Cardiac septum (tissue), 1 donor: ENCODE data around the gene ATP6V1F. TPM values are rescaled to one million over a fixed set of nuclear protein-coding genes. Genes with fewer than 3 reads are reported as not detected.

Source experiments
- DNase-seq: peaks from one replicate; pipeline ENCODE4 v3.0.0-alpha.2; 2020; ENCODE audit warnings: low spot score
- intact Hi-C: fragments of 100-400 bp; cut with DNase I; formaldehyde crosslinking; loops from one replicate; pipeline ENCODE4 v1.14.0; 2022
- total RNA-seq: library from RNA; stranded (reverse); fragmentation: NEBNext Ultra II Directional; extraction: Animal tissue kit (Norgen Biotek cat#: 25700); gene quantifications from one replicate; pipeline ENCODE4 v1.2.1, GENCODE V29; 2021
- donor health status: DM: no; HTN: no; CAD: no.

ATP6V1F gene
- total RNA-seq, 1 donor from 2014 or later, result 80.0 TPM

DNA sequence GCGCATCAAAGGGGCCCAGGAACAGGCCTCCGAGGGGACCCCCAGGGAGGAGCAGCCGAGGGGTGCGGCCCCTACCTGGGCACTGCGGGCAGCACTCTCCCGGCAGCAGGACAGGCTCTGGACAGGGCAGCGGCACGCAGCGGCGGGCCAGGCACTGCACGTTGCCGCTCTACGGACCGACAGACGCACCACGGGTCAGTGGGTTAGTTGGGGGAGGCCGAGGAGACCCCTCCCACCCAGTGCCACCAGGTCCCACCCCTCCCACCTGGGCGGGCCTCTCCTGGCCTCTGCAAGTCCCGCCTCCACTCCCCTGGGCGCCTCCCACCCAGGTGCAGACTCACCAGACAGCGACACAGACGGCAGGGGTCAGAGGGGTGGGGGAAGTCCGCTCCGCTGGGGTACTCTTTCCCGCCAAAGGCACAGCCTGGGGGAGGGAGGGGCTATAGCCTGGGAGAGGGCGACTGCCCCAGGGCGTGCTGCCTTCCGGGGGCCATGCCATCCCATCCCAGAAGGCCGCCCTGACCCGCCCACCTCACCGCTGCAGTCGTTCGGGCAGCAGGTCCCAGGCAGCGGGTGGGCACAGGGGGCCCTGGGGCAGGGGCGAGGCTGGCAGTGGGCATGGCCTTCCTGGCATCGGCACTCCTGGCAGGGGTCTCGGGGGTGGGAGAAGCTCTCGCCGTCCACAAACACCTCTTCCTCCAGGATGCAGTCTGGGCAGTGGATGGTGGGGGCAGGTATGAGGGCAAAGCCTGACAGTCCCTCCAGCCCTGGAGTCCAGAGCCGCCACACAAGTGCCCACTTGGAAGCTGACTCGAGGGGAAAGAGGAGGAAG, 28.7 kb downstream of the ATP6V1F start:
- no peak for DNase-seq
- intact Hi-C loops, result no loop called here

DNA sequence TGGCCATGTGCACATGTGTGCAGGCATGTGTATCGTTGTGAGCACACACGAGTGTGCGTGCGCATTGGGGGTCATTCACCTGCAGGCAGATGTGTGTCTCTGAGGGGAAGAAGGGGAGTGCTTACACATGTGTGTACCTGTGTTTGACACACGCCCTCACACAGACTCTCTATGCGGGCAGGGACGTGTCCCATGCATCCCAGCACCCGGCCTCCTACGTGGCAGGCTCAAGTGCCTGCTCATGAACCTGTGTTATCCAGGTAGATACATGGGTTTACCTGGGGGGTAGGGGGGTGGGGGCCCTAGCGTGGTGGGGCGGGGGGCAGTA, 29.2 kb downstream of the ATP6V1F start:
- intact Hi-C loops, result no loop called here
- no peak for DNase-seq

DNA sequence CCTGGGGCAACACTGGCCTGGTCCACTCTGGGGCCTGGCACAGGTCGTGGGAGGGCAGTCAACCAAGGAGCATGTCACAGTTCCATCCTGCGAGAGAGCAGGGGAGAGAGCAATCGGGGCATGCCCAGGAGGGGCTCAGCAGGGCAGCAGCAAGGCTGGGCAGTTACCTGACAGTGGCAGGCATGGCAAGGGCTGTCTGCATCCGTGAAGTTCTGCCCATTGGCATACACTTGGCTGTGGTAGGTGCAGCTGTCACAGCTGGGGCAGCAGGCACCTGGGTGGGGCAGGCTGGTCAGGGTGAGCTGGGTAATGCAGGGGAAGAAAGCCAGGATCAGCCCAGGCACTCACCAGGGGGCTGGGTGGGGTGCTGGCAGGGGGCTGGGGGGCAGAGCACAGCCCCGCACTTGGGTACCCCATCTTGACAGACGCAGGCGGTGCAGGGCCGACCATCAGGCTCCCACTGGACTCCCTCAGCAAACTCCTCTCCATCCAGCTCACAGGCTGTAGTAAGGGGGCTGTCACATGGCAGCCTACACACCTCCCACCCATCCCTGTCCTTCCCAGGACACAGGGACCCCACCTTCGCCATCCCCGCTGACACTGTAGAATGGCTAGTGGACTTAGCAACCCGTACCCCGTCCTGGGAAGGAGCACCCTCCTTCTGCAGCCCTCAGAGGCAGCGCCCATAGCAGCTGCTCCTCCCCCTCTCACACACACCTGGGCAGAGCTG, 30.0 kb downstream of the ATP6V1F start:
- no peak for DNase-seq
- intact Hi-C loops, result no loop called here

DNA sequence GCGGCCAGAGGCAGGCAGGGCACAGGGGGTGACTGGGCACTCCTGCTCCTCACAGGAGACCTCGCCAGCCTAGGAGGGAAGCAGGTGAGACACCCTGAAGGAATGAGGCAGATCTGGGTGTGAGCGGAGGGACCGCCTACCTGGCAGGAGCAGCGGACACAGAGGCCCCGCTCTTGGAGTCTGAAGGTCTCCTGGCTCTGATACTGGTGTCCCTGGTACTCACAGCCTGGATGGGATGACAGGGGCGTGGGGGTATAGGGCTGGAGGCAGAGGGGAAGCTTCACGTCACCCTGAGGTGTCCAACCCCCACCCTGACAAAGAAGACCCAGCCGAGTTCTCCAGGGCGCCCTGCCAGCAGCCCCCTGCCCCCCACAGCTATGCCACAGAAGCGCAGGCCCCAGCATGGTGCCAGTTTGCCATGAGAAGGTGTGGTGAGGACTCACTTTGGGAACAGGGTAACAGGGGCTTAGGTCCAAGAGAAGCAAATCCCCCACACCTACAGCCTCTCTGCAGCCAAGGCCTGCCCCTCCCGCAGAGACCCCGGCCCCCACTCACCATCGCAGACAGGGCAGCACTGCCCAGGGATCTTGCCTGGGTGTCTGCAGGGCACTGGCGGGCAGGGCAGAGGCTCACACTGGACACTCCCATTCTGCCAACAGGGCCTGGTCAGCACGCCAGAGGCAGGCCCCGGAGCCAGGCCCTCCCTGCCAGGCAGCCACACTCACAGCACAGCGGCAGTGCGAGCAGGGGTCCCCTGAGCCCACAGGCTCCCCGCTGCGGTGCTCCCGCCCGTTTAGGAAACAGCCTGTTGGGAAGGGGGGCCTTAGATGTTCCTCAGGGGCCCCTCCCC, 30.8 kb downstream of the ATP6V1F start:
- intact Hi-C loops, result no loop called here
- DNase-seq, result no peak

DNA sequence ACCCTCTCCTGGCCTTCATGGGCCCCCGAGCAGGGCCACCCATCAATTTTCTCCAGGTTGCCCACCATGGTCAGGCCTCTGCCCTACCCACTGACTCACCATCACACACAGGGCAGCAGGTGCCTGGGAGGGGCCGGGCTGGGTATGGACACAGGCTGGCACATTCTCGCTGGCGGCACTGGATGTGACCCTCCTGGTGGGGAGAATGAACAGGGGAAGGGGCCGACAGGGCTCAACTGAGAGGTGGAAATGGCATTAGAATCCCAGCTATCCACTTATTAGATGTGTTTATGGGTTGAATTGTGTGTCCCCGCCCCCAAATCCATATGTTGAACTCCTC, 31.4 kb downstream of the ATP6V1F start:
- intact Hi-C loops, result no loop called here
- DNase-seq, result no peak

DNA sequence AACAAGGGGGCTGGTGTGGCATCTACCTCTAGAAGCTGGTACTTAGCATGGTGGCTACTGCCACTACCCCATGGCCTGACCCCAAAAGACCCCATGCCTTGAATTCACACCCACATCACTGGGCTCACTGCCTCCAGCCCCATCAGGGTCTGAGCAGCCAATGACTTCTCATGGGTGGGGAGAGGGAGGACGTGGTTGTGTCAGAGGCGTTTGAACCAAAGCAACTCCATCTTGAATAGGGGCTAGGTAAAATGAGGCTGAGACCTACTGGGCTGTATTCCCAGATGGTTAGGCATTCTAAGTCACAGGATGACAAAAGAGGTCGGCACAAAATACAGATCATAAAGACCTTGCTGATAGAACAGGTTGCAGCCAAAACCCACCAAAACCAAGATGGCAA, 32.7 kb downstream of the ATP6V1F start:
- no peak for DNase-seq

DNA sequence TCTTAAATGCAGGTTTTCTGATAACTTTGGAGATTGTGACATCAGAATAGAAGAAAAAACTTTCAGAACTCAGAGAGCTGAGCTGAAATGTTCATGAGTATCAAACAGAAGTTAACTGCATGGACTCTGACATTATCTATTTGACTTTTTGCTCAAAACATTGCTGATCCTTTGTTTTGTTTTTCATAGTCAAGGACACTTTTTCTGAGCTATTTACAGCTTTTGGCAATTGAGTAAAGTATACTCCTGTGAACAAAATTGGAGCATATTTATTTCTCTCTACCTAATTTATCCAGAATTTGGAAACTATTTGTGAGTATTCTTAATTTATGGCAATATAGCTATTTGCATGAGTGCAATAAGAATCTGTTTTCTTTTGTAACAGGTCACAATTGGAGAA, 36.7 kb downstream of the ATP6V1F start:
- intact Hi-C loops, result no loop called here
- no peak for DNase-seq

More for the DNA sequence above, 32.7 kb downstream of the ATP6V1F start:
- intact Hi-C loops, result no loop called here

DNA sequence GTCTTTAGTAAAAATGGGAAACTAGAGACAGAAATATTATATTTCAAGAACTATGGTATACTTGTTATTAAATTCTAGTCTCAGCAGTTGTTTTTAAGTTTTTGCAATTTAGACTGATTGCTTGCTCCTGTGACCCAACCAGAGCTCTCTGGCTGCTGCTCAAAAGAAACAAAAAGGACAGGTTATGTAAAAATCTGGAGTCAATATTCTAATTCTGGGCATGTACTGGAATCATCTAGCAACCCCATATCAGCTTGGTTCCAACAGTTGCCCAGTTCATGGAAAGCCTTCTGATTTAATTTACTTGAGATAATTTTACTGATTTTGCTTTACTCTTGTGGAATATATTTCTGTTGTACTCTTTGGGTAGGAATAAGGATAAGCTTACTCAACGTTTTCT, 37.6 kb downstream of the ATP6V1F start:
- intact Hi-C loops, result no loop called here
- DNase-seq, result no peak

DNA sequence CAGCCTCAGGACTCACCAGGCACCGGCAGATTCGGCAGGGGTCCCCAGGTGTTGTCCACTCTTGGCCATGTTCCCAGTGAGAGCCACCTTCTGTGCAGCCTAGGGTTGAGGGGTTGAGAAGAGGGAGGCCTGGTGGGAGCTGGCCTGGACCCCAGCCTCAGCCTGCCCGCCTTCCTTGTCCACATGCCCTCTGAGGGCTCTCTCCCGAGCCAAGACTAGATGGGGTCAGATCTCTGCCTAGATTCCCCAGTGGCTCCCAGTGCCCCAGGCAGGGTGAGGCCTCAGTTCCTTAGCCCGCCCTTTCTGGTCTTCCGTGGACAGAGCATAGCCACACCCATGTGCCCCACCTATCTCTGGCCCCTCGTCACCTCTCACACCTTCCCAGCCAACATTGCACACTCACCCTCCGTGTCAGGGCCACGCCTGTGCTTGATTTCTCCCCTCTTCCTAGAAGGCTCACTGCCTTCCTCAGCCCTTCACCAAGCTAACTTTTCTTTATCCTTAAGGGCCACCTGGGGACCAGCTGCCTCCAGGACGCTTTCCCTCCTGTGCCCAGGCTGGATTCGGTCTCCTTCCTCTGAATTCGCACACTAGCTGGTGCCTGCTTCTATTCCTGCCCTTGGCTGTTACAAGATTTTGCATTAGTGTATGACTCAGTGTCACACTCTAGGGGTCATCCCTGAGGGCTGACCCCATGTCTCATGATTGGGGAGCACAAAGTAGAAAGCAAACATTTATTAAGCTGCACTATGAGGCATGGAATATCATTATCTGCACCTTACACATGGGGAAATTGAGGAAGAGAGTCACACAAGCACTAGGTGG, 40.3 kb downstream of the ATP6V1F start:
- DNase-seq, result no peak
- intact Hi-C loops, result no loop called here

DNA sequence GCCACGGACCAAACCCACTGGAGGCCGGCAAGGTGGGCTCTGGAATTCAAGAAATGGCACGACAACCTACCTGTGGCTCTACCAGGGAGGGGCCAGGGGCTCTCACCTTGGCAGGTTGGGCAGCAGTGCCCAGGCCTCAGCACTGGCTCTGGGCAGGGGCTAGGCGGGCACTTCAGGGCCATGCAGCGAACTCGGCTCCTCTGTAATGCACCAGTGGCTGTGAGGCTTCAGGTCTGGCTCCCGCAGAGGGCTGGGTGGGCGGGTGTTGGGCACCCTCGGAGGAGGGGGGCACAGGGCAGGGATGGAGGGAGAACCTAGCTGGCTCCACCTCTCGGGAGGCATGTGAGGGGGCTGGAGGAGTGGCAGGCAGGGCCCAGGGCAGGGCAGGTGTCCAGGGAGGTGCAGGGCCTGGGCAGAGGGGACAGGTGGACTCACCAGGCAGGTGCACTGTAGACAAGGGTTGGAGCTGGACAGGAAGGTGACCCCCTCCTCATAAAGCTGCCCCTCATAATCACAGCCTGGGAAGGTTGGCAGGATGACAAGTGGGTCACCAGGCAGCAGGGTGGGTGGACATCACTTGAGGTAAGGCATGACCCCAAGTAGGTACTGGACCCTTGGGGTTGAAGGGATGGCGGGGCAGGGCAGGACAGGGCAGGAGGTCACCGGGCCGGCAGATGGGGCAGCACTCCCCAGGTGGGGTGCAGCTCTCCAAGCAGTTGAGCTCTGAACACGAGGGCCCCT, 41.1 kb downstream of the ATP6V1F start:
- no peak for DNase-seq
- intact Hi-C loops, result no loop called here

DNA sequence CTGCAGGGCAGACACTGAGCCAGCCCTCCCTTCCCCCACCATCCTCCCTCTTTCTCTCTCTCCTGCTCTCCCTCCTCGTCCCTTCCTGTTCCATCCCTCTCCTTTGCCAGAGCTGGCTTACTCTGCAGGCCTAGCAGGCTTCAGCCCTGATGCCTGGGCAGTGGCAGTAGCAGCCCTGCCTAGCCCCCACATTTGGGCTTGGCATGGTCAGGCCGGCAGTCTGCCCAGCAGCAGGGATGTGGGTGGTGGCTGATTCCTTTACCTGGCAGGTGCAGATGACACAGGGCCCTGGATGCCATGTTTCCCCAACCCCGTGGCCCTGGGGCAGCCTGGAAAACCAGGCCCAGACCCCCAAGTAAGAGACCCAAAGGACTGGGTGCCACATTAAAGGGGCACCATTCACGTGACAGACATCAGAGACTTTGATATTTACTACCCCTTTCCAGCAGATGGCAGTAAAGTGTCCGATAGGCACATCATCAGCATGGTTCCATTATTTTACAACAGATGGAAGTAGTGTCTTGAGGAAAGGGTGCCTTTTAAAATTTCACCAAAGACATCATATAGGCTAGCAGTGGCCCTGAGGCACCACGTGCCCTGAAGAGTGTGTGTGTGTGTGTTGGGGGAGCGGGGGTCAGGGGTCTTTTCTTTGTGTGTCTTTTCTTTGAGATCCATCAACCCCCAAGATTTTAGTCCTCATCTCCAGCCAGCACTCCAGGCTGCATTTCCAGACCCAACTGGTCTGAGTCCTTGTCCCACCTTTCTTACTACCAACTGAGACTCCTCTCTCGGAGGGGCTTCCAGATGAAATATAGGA, 41.9 kb downstream of the ATP6V1F start:
- DNase-seq, result no peak
- intact Hi-C loops, result loop anchor here (5.0 kb wide), 1 partner anchor 188 kb away; no protein-coding TSS in a partner anchor

DNA sequence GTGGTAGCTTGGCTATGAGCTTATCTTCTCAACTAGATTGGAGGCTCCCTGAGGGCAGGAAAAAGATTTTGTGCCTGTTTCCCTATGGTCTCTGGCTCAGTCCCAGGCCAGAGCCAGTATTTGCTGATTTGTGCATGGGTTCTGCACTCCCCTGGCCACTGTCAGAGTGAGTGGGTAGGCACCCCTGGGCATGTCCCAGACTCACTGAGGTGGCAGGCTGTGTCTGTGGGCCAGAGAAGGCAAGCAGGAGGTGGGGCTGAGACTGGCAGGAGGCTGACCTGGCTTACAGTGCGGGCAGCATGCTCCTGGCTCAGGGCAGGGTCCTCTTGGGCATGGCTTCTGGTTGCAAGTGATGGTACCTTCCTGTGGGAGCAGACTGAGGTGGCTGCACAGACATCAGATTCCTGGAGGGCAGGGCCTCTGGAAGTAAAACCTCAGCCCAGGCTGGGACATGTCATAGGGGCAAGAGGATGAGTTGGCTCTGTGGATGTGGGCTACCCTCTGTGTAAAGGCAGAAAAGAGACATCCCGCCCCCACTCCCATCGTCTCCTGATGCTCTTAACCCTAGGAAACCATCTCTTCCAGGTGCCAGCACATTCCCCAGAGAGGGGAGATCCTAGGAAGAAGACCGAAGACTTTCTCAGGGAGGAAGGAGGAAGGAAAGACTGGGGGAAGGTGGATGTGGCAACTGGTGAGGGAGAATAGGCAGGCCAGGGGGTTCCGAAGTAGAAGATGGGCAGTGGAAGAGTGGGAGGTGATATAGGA, 43.5 kb downstream of the ATP6V1F start:
- DNase-seq, result no peak
- intact Hi-C loops, result loop anchor here (5.0 kb wide), 1 partner anchor 186 kb away; no protein-coding TSS in a partner anchor

DNA sequence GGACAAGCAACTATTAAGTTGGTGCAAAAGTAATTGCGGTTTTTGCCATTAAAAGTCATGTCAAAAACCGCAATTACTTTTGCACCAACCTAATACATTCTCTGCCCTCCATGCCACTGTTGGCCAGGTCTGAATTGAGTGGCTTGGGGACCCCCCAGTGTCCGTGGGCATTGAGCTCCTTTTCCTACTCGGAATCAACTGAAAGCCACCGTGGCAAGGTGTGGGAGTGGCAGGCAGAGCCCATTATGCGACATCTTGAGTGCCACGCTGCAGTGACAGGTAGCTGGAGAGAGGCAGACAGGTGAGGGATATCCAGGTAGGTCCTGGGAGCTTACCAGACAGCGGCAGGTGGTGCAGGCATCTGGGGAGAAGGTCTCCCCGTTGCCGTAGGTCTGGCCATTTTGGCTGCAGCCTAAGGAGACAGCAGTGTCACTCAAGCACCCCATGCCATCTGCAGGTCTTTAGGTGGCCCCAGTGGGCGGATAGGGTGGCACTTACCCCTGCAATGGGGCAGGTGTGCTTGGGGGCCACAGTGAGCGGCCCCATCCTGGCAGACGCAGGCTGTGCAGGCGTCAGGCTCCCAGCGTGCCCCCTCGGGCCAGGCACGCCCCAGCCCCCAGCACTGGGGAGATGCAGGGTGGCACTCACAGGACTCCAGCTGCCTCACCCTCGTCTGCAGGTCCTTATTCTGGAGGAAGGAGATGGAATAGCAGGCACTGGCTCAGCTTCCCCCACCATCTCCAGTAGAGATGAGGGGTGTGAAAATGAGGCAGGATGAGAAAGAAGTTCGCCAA, 44.3 kb downstream of the ATP6V1F start:
- DNase-seq, result no peak
- intact Hi-C loops, result loop anchor here (5.0 kb wide), 1 partner anchor 185 kb away; no protein-coding TSS in a partner anchor

DNA sequence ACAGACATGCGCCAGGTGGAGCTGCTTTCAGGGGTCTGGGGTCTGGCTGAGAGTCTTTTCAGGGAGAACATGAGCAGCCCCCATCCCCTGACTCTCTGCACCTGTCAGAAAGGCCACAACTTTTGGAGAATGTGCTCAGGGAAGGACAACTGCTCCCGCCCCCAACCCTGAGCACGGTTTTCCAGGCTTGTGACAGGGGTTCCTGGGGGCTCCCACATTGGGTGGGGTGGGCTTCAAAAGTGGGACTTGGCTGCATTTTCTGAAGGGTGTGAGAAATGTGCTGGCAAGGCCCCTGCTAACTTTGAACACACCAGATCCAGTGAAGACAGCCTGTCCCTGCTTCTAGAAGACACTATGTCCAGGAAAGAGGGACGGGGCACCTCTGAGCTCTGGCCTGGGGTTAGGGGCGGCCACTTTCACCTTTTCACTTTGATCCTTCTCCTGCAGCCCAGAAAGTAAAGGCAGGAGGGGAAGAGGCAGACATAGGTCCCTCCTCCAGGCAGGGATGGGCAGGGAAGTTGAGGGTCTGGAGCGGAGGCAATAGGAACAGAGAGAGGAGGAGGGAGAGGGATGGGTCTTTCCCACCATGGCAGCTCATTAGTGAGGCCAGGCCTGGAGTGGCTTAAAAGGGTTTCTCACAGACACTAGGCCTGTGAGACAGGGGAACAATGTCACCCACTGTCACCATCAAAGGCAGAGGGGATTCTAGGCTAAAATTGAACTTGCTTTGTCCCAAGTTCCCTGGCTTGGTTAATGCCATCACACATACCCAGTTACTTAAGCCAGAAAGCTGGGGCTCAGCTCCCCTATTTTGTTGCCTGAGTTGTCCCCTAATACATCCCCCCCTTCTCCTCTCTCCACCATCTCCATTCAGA, 46.3 kb downstream of the ATP6V1F start:
- no peak for DNase-seq
- intact Hi-C loops, result loop anchor here (5.0 kb wide), 1 partner anchor 183 kb away; no protein-coding TSS in a partner anchor
